Tibial nerve (tissue), 4 donors: ENCODE measurements around the gene SETD2. TPM values are rescaled to one million over a fixed set of nuclear protein-coding genes. Genes with fewer than 3 reads are reported as not detected.

Experiments used
- DNase-seq, 2 donors: peaks; one replicate each; pipeline ENCODE4 v3.0.0-alpha.2; 2019; ENCODE audit warnings: low spot score in 2 of 2
- H3K27ac ChIP-seq, 4 donors: fragments of 200-600 bp; sonication (generic) in 3 of 4; one replicate each; pipeline ENCODE4 v1.5.1; 2017 to 2019; ENCODE audit warnings: mild to moderate bottlenecking in 1 of 4
- H3K27me3 ChIP-seq, 2 donors: fragments of 200-600 bp; sonication (generic) in 1 of 2; one replicate each; pipeline versions ENCODE4 v1.5.1 to v1.6.0; 2017 to 2019
- H3K36me3 ChIP-seq, 3 donors: fragments of 200-600 bp; sonication (generic); one replicate each; pipeline ENCODE4 v1.5.1; 2018 to 2019
- H3K4me1 ChIP-seq, 4 donors: fragments of 200-600 bp; sonication (generic) in 3 of 4; one replicate each; pipeline ENCODE4 v1.5.1; 2017 to 2019
- H3K4me3 ChIP-seq, 4 donors: fragments of 200-600 bp; sonication (generic) in 3 of 4; one replicate each; pipeline ENCODE4 v1.5.1; 2017 to 2019; ENCODE audit warnings: mild to moderate bottlenecking in 1 of 4, moderate library complexity in 1 of 4
- H3K9me3 ChIP-seq, 4 donors: fragments of 200-600 bp; sonication (generic) in 3 of 4; one replicate each; pipeline ENCODE4 v1.5.1; 2017 to 2019
- EP300 ChIP-seq, 2 donors: sonication (generic); formaldehyde crosslinking; IDR thresholded peaks; one replicate each; pipeline ENCODE4 v1.6.1; 2017; ENCODE audit warnings: antibody characterized with exemption in 2 of 2, mild to moderate bottlenecking in 1 of 2
- POLR2A ChIP-seq, 2 donors: fragments of 450-650 bp; IDR thresholded peaks; one replicate each; pipeline ENCODE4 v1.6.1; 2017; ENCODE audit warnings: antibody characterized with exemption in 2 of 2, mild to moderate bottlenecking in 2 of 2, moderate library complexity in 2 of 2
- WGBS, 2 donors: methylation state at CpG; one replicate each; pipeline ENCODE4 v1.1.5; 2018; 5-methylcytosine and 5-hydroxymethylcytosine counted together
- total RNA-seq, 4 donors: library from RNA; depleted of rRNA; stranded (reverse); fragments of >200 nt; gene quantifications; one replicate each; pipeline ENCODE4 v1.1.0, GENCODE V29; 2016
- TF ChIP-seq, protein P1 (sequence below), 5 experiments: fragments of 200-600 bp in 3 of 5; fragments of 450-650 bp in 2 of 5; sonication (generic) in 3 of 5; IDR thresholded peaks; one replicate each; pipeline ENCODE4 v1.5.1; 2016 to 2019; ENCODE audit warnings: antibody characterized with exemption in 5 of 5, mild to moderate bottlenecking in 3 of 5, moderate library complexity in 2 of 5

The SETD2 gene
- total RNA-seq, 4 donors from 2014 or later, result 55.5 to 69.6 (median 64.7) TPM

DNA sequence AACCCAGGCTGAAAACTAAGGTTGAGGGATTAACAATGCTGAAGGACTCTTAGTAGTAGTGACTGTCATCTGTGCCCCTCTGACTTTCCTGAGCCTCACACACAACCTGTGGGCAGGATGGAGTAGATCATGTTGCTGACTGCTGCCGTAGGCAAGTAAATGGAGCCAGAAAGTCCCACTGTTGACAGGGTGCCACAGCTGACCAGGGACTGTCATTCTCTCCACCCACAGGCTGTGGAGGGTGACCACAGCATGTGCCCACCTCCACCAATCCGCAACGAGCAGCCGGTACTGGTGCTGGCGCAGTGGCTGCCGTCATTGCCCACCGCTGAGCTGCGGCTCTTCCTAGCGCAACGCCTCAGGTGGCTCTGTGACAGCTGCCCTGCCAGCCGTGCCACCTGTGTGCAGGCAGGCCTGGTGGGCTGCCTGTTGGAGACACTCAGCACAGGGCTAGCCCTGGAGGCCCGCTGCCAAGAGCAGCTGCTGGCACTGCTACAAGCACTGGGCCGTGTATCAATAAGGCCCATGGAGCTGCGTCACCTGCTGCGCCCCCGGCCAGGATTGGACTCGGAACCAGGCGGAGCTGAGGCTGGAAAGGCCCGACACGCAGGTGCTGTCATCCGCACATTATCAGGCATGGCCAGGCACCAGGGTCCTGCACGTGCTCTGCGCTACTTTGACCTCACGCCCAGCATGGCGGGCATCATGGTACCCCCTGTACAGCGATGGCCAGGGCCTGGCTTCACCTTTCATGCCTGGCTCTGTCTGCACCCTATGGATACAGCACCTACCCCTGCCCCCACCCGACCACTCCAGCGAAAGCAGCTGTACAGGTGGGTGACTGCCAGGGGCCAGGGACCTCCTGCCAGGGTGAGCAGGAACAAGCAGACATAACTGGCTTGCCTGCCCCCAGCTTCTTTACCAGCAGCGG lies 168.8 kb downstream of the SETD2 start:
- TF ChIP-seq, protein P1, sequence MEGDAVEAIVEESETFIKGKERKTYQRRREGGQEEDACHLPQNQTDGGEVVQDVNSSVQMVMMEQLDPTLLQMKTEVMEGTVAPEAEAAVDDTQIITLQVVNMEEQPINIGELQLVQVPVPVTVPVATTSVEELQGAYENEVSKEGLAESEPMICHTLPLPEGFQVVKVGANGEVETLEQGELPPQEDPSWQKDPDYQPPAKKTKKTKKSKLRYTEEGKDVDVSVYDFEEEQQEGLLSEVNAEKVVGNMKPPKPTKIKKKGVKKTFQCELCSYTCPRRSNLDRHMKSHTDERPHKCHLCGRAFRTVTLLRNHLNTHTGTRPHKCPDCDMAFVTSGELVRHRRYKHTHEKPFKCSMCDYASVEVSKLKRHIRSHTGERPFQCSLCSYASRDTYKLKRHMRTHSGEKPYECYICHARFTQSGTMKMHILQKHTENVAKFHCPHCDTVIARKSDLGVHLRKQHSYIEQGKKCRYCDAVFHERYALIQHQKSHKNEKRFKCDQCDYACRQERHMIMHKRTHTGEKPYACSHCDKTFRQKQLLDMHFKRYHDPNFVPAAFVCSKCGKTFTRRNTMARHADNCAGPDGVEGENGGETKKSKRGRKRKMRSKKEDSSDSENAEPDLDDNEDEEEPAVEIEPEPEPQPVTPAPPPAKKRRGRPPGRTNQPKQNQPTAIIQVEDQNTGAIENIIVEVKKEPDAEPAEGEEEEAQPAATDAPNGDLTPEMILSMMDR (IDR thresholded peaks at IDR 0.05), result no peak
- TF ChIP-seq EP300 (IDR thresholded peaks at IDR 0.05) (no peak), POLR2A (IDR thresholded peaks at IDR 0.05) (no peak)
- no peak for DNase-seq
- WGBS, 2 donors, result 91 to 92% methylated on average over 17 to 21 of the region's 29 CpGs
- Histone ChIP-seq H3K4me3 (no peak overlapping the region), H3K4me1 (peaks cover 0 to 13% (median under 1%) of the 10 kb centered on the region in 4 donors), H3K27me3 (no peaks in the 10 kb centered on the region), H3K36me3 (peaks cover 0 to 90% (median 0%) of the 10 kb centered on the region in 3 donors), H3K9me3 (no peaks in the 10 kb centered on the region), H3K27ac (no peak overlapping the region)

- Histone ChIP-seq H3K27me3 (no peaks in the 10 kb centered on the region), H3K27ac (no peak overlapping the region), H3K4me3 (no peak overlapping the region), H3K4me1 (peaks cover 0 to 19% (median 3%) of the 10 kb centered on the region in 4 donors), H3K36me3 (peaks cover 0 to 87% (median 0%) of the 10 kb centered on the region in 3 donors), H3K9me3 (no peaks in the 10 kb centered on the region)
- no peak for TF ChIP-seq EP300 (IDR thresholded peaks at IDR 0.05)
- TF ChIP-seq POLR2A (IDR thresholded peaks at IDR 0.05), result no peak
- TF ChIP-seq, protein P1 (IDR thresholded peaks at IDR 0.05), result no peak
- 80 to 81% methylated on average over 4 to 7 of the region's 7 CpGs for WGBS, 2 donors
- DNase-seq, result no peak
Observed at GRCh38 chr3:46993986-46994385, 169.9 kb downstream of the SETD2 start.

DNA sequence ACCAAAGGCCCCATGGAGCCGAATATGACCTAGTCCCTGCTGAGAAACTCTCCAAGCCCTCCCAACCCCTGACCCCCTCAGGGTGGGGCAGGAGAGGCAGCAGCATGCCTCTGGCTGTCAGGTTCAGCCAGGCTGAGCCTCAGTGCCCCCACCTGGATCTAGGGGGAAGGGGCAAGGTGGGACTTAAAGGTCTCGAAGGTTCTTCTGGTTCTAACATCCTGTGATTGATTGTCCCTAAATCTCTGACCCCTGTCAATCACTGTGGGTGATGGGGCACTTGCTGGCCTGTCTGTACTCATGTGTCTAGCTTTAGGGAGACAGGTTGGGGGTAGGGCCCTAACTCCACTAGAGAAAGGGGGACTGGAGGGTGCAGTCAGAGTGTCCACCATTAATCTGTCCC lies 170.6 kb downstream of the SETD2 start:
- no peaks in the 10 kb centered on the region for H3K9me3 ChIP-seq
- H3K27ac ChIP-seq, result no peak overlapping the region
- TF ChIP-seq POLR2A (IDR thresholded peaks at IDR 0.05) (no peak), EP300 (IDR thresholded peaks at IDR 0.05) (no peak)
- TF ChIP-seq, protein P1 (IDR thresholded peaks at IDR 0.05), result no peak
- no peak overlapping the region for H3K4me3 ChIP-seq
- peaks cover 0 to 25% (median 3%) of the 10 kb centered on the region in 4 donors for H3K4me1 ChIP-seq
- DNase-seq, result no peak
- no peaks in the 10 kb centered on the region for H3K27me3 ChIP-seq
- H3K36me3 ChIP-seq, result peaks cover 0 to 86% (median 0%) of the 10 kb centered on the region in 3 donors
- 61 to 68% methylated on average over 2 of the region's 2 CpGs for WGBS, 2 donors

DNA sequence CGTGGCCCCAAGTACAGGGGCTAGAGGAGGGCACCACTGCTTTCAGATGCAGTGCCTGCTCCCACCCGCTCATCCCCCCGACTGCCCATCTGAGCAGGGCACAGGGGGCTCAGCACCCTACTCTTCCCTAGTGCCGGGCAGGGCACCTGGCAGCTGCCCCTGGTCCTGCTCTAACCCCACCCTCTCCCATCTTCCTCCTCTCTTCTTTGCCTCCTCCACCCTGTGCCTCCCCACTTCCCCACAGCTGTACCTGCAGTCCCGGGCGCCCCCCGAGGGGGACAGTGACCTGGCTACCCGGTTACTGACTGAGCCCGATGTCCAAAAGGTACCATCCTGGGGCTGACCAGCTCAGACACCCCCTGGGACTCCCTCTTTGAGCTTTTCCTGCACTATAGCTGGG lies 171.7 kb downstream of the SETD2 start:
- no peak for TF ChIP-seq EP300 (IDR thresholded peaks at IDR 0.05)
- TF ChIP-seq, protein P1 (IDR thresholded peaks at IDR 0.05), result no peak
- no peak for TF ChIP-seq POLR2A (IDR thresholded peaks at IDR 0.05)
- no peaks in the 10 kb centered on the region for H3K27me3 ChIP-seq
- H3K4me1 ChIP-seq, result peaks cover 0 to 36% (median 7%) of the 10 kb centered on the region in 4 donors
- no peak overlapping the region for H3K27ac ChIP-seq
- no peak overlapping the region for H3K4me3 ChIP-seq
- WGBS, 2 donors, result 82 to 90% methylated on average over 9 of the region's 9 CpGs
- peaks cover 0 to 83% (median 0%) of the 10 kb centered on the region in 3 donors for H3K36me3 ChIP-seq
- H3K9me3 ChIP-seq, result no peaks in the 10 kb centered on the region
- DNase-seq, result no peak
